ENCODE data around the gene NMNAT2. TPM values are rescaled to one million over a fixed set of nuclear protein-coding genes. Genes with fewer than 3 reads are reported as not detected.

NMNAT2 gene
- total RNA-seq, 1 donor from 2014 or later: 0.50 TPM

DNA sequence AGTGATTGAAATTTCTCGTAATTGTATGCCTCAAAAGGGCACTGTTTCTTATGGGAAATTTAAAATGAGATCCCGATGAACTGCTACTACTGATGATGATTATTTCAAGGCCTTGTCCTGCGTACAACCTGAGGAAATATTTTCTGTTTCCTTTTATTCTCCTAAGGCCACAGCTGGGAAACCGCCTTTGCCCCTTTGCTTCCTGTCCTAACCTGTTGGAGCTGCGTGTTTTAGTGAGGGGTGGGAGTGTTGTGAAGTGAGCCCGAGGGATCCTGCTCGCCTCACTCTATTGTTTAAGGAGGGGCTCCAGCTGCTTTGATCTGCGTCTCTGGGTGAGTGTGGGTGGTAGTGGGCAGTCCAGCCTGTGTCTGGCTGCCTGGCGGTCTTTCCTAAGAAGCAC lies 217.7 kb downstream of the NMNAT2 start:
- Mint-ChIP-seq H3K27me3 (ENCODE audit: low read depth, unreplicated experiment) (no peaks in the 10 kb centered on the region), H3K9me3 (ENCODE audit: unreplicated experiment) (no peaks in the 10 kb centered on the region), H3K4me3 (ENCODE audit: unreplicated experiment) (no peak overlapping the region), H3K4me1 (ENCODE audit: low read depth, unreplicated experiment) (peaks cover 13% of the 10 kb centered on the region), H3K36me3 (ENCODE audit: low read depth, unreplicated experiment) (no peaks in the 10 kb centered on the region), H3K27ac (ENCODE audit: unreplicated experiment) (no peak overlapping the region)
- Histone ChIP-seq H3K36me3 (ENCODE audit: insufficient read depth, low read length) (no peaks in the 10 kb centered on the region), H3K27ac (ENCODE audit: low read depth, low read length) (no peak overlapping the region), H3K4me3 (ENCODE audit: insufficient read depth, low read depth, low read length) (no peak overlapping the region), H3K27me3 (ENCODE audit: insufficient read depth, low read length) (no peaks in the 10 kb centered on the region), H3K4me2 (ENCODE audit: low read length) (no peak overlapping the region), H3K9ac (ENCODE audit: low read length) (no peak overlapping the region), H3K79me2 (ENCODE audit: insufficient read depth, low read length) (no peaks in the 10 kb centered on the region), H4K20me1 (ENCODE audit: insufficient read depth, low read length) (no peaks in the 10 kb centered on the region), H3K9me3 (ENCODE audit: insufficient read depth, low read depth, low read length) (no peaks in the 10 kb centered on the region), H3K4me1 (ENCODE audit: insufficient read depth, low read length) (peaks cover 10% of the 10 kb centered on the region), H2AFZ (ENCODE audit: low read depth, low read length) (no peak overlapping the region)
- FAIRE-seq (no peak), DNase-seq (ENCODE audit: low read depth) (no peak)
- TF ChIP-seq, protein P1, sequence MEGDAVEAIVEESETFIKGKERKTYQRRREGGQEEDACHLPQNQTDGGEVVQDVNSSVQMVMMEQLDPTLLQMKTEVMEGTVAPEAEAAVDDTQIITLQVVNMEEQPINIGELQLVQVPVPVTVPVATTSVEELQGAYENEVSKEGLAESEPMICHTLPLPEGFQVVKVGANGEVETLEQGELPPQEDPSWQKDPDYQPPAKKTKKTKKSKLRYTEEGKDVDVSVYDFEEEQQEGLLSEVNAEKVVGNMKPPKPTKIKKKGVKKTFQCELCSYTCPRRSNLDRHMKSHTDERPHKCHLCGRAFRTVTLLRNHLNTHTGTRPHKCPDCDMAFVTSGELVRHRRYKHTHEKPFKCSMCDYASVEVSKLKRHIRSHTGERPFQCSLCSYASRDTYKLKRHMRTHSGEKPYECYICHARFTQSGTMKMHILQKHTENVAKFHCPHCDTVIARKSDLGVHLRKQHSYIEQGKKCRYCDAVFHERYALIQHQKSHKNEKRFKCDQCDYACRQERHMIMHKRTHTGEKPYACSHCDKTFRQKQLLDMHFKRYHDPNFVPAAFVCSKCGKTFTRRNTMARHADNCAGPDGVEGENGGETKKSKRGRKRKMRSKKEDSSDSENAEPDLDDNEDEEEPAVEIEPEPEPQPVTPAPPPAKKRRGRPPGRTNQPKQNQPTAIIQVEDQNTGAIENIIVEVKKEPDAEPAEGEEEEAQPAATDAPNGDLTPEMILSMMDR (IDR thresholded peaks at IDR 0.05; ENCODE audit: insufficient read depth, low read depth, low read length): no peak
- TF ChIP-seq EZH2 (IDR thresholded peaks at IDR 0.05; ENCODE audit: insufficient read depth, low read length): no peak

DNA sequence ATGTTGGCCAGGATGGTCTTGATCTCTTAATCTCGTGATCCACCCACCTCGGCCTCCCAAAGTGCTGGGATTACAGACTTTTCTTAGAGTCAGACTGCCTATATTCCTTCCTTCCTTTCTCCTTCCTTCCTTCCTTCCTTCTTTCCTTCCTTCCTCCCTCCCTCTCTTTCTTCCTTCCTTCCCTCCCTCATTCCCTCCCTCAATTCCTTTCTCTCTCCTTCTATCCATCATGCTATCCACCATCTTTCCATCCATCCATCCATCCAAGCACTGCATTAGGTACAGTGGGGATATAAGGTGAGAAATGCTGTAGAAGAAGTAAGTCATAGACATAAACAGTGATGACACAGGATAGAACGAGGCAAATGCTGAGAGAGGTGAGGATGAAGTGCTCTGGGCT lies 218.9 kb downstream of the NMNAT2 start:
- Histone ChIP-seq H3K4me1 (ENCODE audit: insufficient read depth, low read length) (peaks cover 20% of the 10 kb centered on the region), H4K20me1 (ENCODE audit: insufficient read depth, low read length) (no peaks in the 10 kb centered on the region), H3K4me3 (ENCODE audit: insufficient read depth, low read depth, low read length) (no peak overlapping the region), H3K9ac (ENCODE audit: low read length) (no peak overlapping the region), H3K4me2 (ENCODE audit: low read length) (no peak overlapping the region), H3K27ac (ENCODE audit: low read depth, low read length) (peak overlapping the region; percentile 6), H3K36me3 (ENCODE audit: insufficient read depth, low read length) (no peaks in the 10 kb centered on the region), H3K9me3 (ENCODE audit: insufficient read depth, low read depth, low read length) (no peaks in the 10 kb centered on the region), H3K79me2 (ENCODE audit: insufficient read depth, low read length) (no peaks in the 10 kb centered on the region), H3K27me3 (ENCODE audit: insufficient read depth, low read length) (no peaks in the 10 kb centered on the region), H2AFZ (ENCODE audit: low read depth, low read length) (no peak overlapping the region)
- Mint-ChIP-seq H3K4me1 (ENCODE audit: low read depth, unreplicated experiment) (peaks cover 22% of the 10 kb centered on the region), H3K27ac (ENCODE audit: unreplicated experiment) (peak overlapping the region; percentile 6), H3K27me3 (ENCODE audit: low read depth, unreplicated experiment) (no peaks in the 10 kb centered on the region), H3K4me3 (ENCODE audit: unreplicated experiment) (no peak overlapping the region), H3K36me3 (ENCODE audit: low read depth, unreplicated experiment) (no peaks in the 10 kb centered on the region), H3K9me3 (ENCODE audit: unreplicated experiment) (no peaks in the 10 kb centered on the region)
- FAIRE-seq (no peak), DNase-seq (ENCODE audit: low read depth) (no peak)
- TF ChIP-seq EZH2 (IDR thresholded peaks at IDR 0.05; ENCODE audit: insufficient read depth, low read length): no peak
- TF ChIP-seq, protein P1 (IDR thresholded peaks at IDR 0.05; ENCODE audit: insufficient read depth, low read depth, low read length): no peak

GRCh38 chr1:183198463-183198862 lies 219.7 kb downstream of the NMNAT2 start:
- peaks cover 22% of the 10 kb centered on the region for H3K4me1 Mint-ChIP-seq (ENCODE audit: low read depth, unreplicated experiment)
- DNase-seq (ENCODE audit: low read depth) (peak; percentile 99), FAIRE-seq (no peak)
- Histone ChIP-seq H3K4me3 (ENCODE audit: insufficient read depth, low read depth, low read length) (no peak overlapping the region), H3K27ac (ENCODE audit: low read depth, low read length) (peak overlapping the region; percentile 68), H3K4me2 (ENCODE audit: low read length) (peak overlapping the region; percentile 26), H3K4me1 (ENCODE audit: insufficient read depth, low read length) (peaks cover 20% of the 10 kb centered on the region), H2AFZ (ENCODE audit: low read depth, low read length) (peak overlapping the region; percentile 19), H3K9me3 (ENCODE audit: insufficient read depth, low read depth, low read length) (no peaks in the 10 kb centered on the region), H3K9ac (ENCODE audit: low read length) (peak overlapping the region; percentile 65), H4K20me1 (ENCODE audit: insufficient read depth, low read length) (no peaks in the 10 kb centered on the region), H3K27me3 (ENCODE audit: insufficient read depth, low read length) (no peaks in the 10 kb centered on the region), H3K36me3 (ENCODE audit: insufficient read depth, low read length) (no peaks in the 10 kb centered on the region), H3K79me2 (ENCODE audit: insufficient read depth, low read length) (no peaks in the 10 kb centered on the region)
- no peak for TF ChIP-seq EZH2 (IDR thresholded peaks at IDR 0.05; ENCODE audit: insufficient read depth, low read length)
- TF ChIP-seq, protein P1 (IDR thresholded peaks at IDR 0.05; ENCODE audit: insufficient read depth, low read depth, low read length): no peak
- no peaks in the 10 kb centered on the region for H3K27me3 Mint-ChIP-seq (ENCODE audit: low read depth, unreplicated experiment)
- H3K36me3 Mint-ChIP-seq (ENCODE audit: low read depth, unreplicated experiment): no peaks in the 10 kb centered on the region
- no peak overlapping the region for H3K4me3 Mint-ChIP-seq (ENCODE audit: unreplicated experiment)
- peak overlapping the region; percentile 86 for H3K27ac Mint-ChIP-seq (ENCODE audit: unreplicated experiment)
- no peaks in the 10 kb centered on the region for H3K9me3 Mint-ChIP-seq (ENCODE audit: unreplicated experiment)
